Breast epithelium (tissue), 4 donors: ENCODE data around the gene PCBP3. TPM values are rescaled to one million over a fixed set of nuclear protein-coding genes. Genes with fewer than 3 reads are reported as not detected.

Experiments used
- DNase-seq, 2 donors: peaks; one replicate each; pipeline ENCODE4 v3.0.0-alpha.2; 2019; ENCODE audit warnings: low spot score in 2 of 2
- H3K27ac ChIP-seq, 2 donors: fragments of 200-600 bp; sonication (generic) in 1 of 2; one replicate each; pipeline ENCODE4 v1.5.1; 2016 to 2019; ENCODE audit warnings: mild to moderate bottlenecking in 1 of 2
- H3K27me3 ChIP-seq, 2 donors: fragments of 200-600 bp; sonication (generic) in 1 of 2; one replicate each; pipeline versions ENCODE4 v1.5.1 to v1.6.0; 2017 to 2019; ENCODE audit warnings: control low read depth in 1 of 2, mild to moderate bottlenecking in 1 of 2
- H3K36me3 ChIP-seq: fragments of 200-600 bp; one replicate; pipeline ENCODE4 v1.5.1; 2019
- H3K4me1 ChIP-seq, 2 donors: fragments of 200-600 bp; sonication (generic); one replicate each; pipeline ENCODE4 v1.5.1; 2016 to 2019; ENCODE audit warnings: control low read depth in 1 of 2
- H3K4me3 ChIP-seq, 3 donors: fragments of 200-600 bp; sonication (generic); 1 replicate in 2 of 3; 2 replicates in 1 of 3; pipeline ENCODE4 v1.5.1; 2016 to 2019; ENCODE audit warnings: mild to moderate bottlenecking in 3 of 3, moderate library complexity in 2 of 3
- H3K9me3 ChIP-seq, 2 donors: fragments of 200-600 bp; sonication (generic) in 1 of 2; one replicate each; pipeline ENCODE4 v1.5.1; 2016 to 2019; ENCODE audit warnings: control low read depth in 1 of 2
- POLR2A ChIP-seq: fragments of 450-650 bp; IDR thresholded peaks from one replicate; pipeline ENCODE4 v1.6.1; 2016; ENCODE audit warnings: antibody characterized with exemption, mild to moderate bottlenecking, moderate library complexity
- POLR2AphosphoS5 ChIP-seq, 3 donors: sonication (generic); formaldehyde crosslinking; IDR thresholded peaks; one replicate each; pipeline ENCODE4 v1.6.1; 2017; ENCODE audit warnings: antibody characterized with exemption in 3 of 3
- intact Hi-C: fragments of 100-400 bp; cut with DNase I; formaldehyde crosslinking; loops from one replicate; pipeline ENCODE4 v1.15.1; 2023; ENCODE audit warnings: low total_unique reads
- total RNA-seq, 3 donors: library from RNA; depleted of rRNA; stranded (reverse); fragments of >200 nt; gene quantifications; one replicate each; pipeline ENCODE4 v1.1.0, GENCODE V29; 2016
- TF ChIP-seq, protein P1 (sequence below), 3 donors: fragments of 450-650 bp; IDR thresholded peaks; one replicate each; pipeline ENCODE4 v1.5.1; 2016 to 2017; ENCODE audit warnings: antibody characterized with exemption in 3 of 3, mild to moderate bottlenecking in 3 of 3, moderate library complexity in 3 of 3

Gene PCBP3
- total RNA-seq, 3 donors from 2014 or later: 3.4 to 13.8 (median 4.6) TPM

DNA sequence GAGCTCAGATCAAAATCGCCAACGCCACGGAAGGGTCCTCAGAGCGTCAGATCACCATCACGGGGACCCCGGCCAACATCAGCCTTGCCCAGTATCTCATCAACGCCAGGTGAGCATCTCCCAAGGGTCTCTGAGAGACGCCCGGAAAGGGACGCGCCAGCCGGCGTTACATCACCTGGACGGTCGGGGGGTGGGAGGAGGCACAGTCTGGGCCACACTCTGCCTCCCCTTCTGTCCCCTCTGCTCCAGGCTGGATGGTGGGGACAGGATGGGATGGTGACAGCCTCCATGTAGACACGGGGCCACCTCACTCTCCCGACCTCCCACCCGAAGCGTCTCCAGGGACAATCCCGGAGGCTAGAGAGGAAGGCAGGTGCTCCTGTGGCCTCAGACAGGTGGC is 296.6 kb downstream of the PCBP3 start:
- no peak overlapping the region for H3K4me3 ChIP-seq
- H3K27me3 ChIP-seq: no peaks in the 10 kb centered on the region
- H3K27ac ChIP-seq: no peak overlapping the region
- no peaks in the 10 kb centered on the region for H3K36me3 ChIP-seq
- H3K9me3 ChIP-seq: peaks cover 15 to 28% of the 10 kb centered on the region in 2 donors
- DNase-seq: no peak
- intact Hi-C loops: no loop called here
- no peaks in the 10 kb centered on the region for H3K4me1 ChIP-seq
- TF ChIP-seq, protein P1, sequence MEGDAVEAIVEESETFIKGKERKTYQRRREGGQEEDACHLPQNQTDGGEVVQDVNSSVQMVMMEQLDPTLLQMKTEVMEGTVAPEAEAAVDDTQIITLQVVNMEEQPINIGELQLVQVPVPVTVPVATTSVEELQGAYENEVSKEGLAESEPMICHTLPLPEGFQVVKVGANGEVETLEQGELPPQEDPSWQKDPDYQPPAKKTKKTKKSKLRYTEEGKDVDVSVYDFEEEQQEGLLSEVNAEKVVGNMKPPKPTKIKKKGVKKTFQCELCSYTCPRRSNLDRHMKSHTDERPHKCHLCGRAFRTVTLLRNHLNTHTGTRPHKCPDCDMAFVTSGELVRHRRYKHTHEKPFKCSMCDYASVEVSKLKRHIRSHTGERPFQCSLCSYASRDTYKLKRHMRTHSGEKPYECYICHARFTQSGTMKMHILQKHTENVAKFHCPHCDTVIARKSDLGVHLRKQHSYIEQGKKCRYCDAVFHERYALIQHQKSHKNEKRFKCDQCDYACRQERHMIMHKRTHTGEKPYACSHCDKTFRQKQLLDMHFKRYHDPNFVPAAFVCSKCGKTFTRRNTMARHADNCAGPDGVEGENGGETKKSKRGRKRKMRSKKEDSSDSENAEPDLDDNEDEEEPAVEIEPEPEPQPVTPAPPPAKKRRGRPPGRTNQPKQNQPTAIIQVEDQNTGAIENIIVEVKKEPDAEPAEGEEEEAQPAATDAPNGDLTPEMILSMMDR (IDR thresholded peaks at IDR 0.05): no peak
- TF ChIP-seq POLR2A (no peak), POLR2AphosphoS5 (IDR thresholded peaks at IDR 0.05) (no peak)

DNA sequence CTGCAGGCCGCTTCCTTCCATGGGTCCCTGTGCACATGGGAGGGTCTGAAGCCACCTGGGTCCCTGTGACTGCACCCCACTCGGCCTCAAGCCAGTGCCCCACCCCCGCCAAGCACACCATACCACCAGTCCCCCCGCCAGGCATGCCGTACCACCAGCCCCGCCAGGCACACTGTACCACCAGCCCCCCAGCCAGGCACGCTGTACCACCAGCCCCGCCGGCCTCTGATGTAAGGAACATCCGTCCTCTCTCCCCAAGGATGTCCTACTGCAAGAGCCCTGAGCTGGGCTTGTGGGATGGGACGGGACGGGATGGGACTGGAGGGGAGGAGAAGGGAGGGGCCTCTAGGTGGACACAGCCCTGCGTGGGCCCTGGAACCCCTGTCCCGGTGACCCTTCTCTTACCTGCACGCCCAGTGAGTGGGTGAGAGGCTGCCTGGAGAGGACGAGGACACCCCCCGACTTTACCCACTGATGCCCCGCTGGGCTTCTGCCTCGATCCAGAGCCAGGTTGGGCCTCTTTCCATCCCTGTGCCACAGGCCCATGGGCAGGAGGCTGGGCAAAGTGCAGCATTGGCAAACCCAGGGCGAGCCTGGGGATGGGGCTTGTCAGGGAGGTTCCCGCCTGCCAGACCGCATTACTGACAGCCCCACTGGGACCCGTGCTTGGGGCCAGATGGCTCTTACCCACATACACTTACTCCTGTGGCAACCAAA is 297.3 kb downstream of the PCBP3 start:
- Histone ChIP-seq H3K4me3 (no peak overlapping the region), H3K9me3 (peaks cover 8 to 21% of the 10 kb centered on the region in 2 donors), H3K27me3 (no peaks in the 10 kb centered on the region), H3K4me1 (no peaks in the 10 kb centered on the region), H3K36me3 (no peaks in the 10 kb centered on the region), H3K27ac (no peak overlapping the region)
- intact Hi-C loops: no loop called here
- TF ChIP-seq, protein P1 (IDR thresholded peaks at IDR 0.05): no peak
- TF ChIP-seq POLR2AphosphoS5 (IDR thresholded peaks at IDR 0.05): no peak
- TF ChIP-seq POLR2A: no peak
- no peak for DNase-seq

DNA sequence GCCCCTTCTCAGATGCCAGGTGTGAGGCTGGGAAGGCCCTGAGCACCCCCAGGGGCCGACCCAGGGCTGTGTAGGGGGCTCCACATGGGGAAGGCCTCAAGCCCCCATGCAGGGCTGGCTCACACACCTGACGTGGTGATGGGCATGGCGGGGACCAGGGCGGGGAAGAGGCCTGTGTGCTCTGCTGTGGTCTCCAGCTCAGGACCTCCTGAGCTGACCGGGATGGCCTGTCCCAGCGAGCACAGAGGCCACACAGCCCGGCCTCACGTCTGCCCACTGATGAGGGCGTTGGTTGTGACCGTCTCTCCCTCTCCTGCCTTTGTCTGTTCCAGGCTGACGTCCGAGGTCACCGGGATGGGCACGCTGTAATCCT is 297.8 kb downstream of the PCBP3 start:
- H3K27me3 ChIP-seq: no peaks in the 10 kb centered on the region
- no peak overlapping the region for H3K27ac ChIP-seq
- DNase-seq: no peak
- intact Hi-C loops: no loop called here
- TF ChIP-seq POLR2AphosphoS5 (IDR thresholded peaks at IDR 0.05): no peak
- H3K9me3 ChIP-seq: peaks cover 3 to 16% of the 10 kb centered on the region in 2 donors
- no peaks in the 10 kb centered on the region for H3K36me3 ChIP-seq
- no peak overlapping the region for H3K4me3 ChIP-seq
- no peaks in the 10 kb centered on the region for H3K4me1 ChIP-seq

DNA sequence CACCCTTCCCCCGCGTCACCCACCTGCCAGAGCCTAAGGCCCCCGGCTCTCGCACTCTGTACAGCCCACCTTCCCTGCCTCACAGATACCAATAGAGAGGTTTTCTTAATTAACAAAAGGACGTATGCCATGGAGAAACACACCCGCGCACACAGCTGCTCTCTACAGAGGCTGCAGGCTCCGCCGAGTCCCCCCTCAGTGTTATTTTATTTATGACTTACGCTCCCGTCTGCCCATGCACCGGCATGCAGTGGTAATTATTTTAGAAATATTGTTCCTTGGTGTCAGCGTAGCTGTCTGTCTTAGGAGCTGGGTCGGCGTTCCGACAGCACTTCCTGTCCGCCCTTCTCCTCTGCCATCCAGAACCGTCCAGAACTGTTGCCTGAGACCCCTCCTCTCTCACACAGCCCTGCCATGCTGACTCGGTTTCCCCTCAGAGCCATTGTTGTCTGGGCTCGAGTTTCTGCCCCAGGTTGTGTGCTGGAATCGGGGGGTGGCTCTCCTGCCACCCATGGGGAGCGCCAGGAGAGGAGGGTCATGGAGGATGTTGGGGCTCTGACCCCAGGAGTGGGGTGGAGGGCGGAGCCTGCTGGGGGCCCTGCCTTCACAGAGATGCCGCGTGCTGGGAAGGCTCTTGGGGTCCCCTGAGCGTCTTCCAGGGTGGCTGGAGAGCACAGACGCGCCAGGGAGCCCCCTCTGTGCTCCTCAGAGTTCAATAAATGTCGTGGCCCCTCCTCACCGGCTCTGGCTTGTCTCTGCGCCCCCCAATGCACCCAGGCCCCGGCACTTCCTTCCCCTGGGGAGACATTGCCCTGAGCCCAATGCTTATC is 298.4 kb downstream of the PCBP3 start:
- no peaks in the 10 kb centered on the region for H3K27me3 ChIP-seq
- H3K27ac ChIP-seq: no peak overlapping the region
- no peaks in the 10 kb centered on the region for H3K4me1 ChIP-seq
- TF ChIP-seq POLR2A (no peak), POLR2AphosphoS5 (IDR thresholded peaks at IDR 0.05) (no peak)
- TF ChIP-seq, protein P1 (IDR thresholded peaks at IDR 0.05): no peak
- no peak for DNase-seq
- no peaks in the 10 kb centered on the region for H3K36me3 ChIP-seq
- peaks cover 0 to 10% of the 10 kb centered on the region in 2 donors for H3K9me3 ChIP-seq
- intact Hi-C loops: no loop called here
- H3K4me3 ChIP-seq: no peak overlapping the region

DNA sequence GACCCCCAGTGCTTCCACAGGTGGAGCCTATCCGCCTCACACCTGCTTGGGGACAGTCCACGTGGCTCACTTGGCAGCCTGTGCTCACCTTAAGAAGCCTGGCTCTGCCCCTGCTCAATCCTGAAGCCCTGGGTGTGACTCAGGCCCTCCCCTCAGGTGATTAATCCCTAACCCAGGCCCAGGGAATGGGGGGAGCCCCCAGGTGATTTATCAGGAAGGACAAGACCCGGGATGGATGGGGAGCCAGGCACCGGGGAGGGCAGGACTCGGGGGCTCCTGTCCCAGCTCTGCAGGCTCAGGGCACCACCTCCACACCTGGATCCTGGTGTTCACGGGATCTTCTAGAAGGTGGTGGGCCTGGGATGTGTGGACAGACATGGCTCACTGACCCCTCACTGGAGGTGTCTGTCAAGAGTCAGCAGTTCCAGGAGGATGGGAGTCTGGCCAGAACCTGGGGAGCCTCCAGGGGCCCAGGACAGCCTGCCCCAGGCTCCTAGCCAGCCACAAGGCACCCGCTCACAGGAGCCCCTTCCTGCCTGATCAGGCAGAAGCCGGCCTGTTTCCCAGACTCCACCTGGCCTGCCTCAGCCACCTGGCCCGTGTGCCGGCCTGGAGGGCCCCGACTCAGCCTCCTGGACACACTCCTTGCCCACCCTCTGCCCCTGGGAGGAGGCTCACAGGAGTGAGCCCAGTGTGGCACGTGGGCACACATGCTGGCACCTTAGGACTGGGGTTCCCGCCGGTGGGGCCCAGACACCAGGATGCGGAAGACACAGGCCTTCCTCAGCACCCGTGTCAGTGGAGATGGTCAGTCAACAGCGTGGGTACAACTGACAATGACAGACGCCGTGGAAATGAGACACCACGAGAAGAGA is 299.5 kb downstream of the PCBP3 start:
- intact Hi-C loops: no loop called here
- no peaks in the 10 kb centered on the region for H3K4me1 ChIP-seq
- no peaks in the 10 kb centered on the region for H3K9me3 ChIP-seq
- no peaks in the 10 kb centered on the region for H3K36me3 ChIP-seq
- TF ChIP-seq POLR2AphosphoS5 (IDR thresholded peaks at IDR 0.05) (no peak), POLR2A (no peak)
- TF ChIP-seq, protein P1 (IDR thresholded peaks at IDR 0.05): no peak
- H3K27ac ChIP-seq: no peak overlapping the region
- no peaks in the 10 kb centered on the region for H3K27me3 ChIP-seq
- no peak overlapping the region for H3K4me3 ChIP-seq
- DNase-seq: no peak
